ENCODE data around the gene CPSF4L. TPM values are rescaled to one million over a fixed set of nuclear protein-coding genes. Genes with fewer than 3 reads are reported as not detected.
A peak's percentile ranks its signal among the peaks of the same experiment; 100 is the strongest.

The CPSF4L gene
- total and polyA plus RNA-seq, 2 of the 13 experiments (the other 11 are each of a cell fraction or from before 2014, with no cell fraction given) = 0.73 to 1.6 TPM

DNA sequence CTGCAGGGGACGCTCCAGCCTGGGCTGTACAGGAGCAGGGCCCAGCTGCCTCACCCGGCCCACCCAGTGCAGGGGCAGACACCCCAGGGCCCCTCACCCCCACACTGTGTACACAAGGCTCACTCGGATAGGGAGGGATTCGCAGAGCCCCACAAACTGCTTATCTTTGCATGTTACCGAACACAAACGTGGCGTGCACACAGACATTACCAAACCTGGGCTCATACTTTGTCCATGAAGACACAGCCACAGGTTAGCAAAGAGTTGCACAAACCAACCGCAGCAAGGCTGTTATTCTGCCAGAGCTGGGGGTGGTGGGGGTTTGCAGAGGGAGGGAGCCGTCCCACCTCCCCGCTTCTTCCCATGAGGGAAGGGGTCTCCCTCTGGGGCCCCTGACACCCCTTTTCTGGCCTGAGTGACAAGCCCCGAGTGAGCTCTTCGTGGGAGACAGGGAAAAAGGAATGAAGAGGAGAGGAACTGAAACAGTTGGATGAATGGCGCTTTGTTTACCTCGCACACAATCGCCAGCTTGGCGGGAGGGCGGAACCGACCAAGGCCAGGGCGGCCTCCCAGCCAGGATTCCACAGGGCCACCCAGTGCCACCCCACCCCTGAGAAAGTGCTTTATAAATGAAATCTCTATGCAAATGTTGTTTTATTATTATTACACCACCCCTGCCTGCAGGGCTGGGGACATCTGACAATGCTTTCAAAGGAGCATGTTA, 434 bp upstream of the CPSF4L start (continued):
- 0 out of 2 replicates have a peak, but pooled peaks have one; percentile 40 for TF ChIP-seq REL (CRISPR knock-in tag; conservative IDR thresholded peaks at IDR 0.05)
- TF ChIP-seq MIER3 (CRISPR knock-in tag; IDR thresholded peaks at IDR 0.05; ENCODE audit: borderline replicate concordance) = peak; percentile 66; the same call in 1 of the 2 replicates
- TF ChIP-seq EP300 (IDR thresholded peaks at IDR 0.05; ENCODE audit: low read depth in 2 of 2, low read length in 2 of 2) = peak; percentile 62 to 73; a peak in 2 of 4 replicates
- peak; percentile 67; the same call in 1 of the 2 replicates for TF ChIP-seq EP300 (CRISPR knock-in tag; IDR thresholded peaks at IDR 0.05; ENCODE audit: borderline replicate concordance)
- TF ChIP-seq MNT (IDR thresholded peaks at IDR 0.05) = peak; percentile 18; the same call in 1 of the 2 replicates
- TF ChIP-seq ZNF343 (CRISPR knock-in tag; IDR thresholded peaks at IDR 0.05) = peak; percentile 57; the same call in 1 of the 2 replicates
- TF ChIP-seq ZNF543 (CRISPR knock-in tag; IDR thresholded peaks at IDR 0.05) = peak; percentile 78
- no peak for TF ChIP-seq GRHL1 (CRISPR knock-in tag; conservative IDR thresholded peaks at IDR 0.05)
- TF ChIP-seq KLF9 (CRISPR knock-in tag; IDR thresholded peaks at IDR 0.05; ENCODE audit: low read depth) = no peak
- TF ChIP-seq, protein P1, sequence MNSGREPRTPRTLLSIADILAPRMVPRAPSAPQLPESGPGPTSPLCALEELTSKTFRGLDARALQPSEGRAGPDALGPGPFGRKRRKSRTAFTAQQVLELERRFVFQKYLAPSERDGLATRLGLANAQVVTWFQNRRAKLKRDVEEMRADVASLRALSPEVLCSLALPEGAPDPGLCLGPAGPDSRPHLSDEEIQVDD (CRISPR knock-in tag; IDR thresholded peaks at IDR 0.05; ENCODE audit: borderline replicate concordance) = no peak
- TF ChIP-seq, protein P2, sequence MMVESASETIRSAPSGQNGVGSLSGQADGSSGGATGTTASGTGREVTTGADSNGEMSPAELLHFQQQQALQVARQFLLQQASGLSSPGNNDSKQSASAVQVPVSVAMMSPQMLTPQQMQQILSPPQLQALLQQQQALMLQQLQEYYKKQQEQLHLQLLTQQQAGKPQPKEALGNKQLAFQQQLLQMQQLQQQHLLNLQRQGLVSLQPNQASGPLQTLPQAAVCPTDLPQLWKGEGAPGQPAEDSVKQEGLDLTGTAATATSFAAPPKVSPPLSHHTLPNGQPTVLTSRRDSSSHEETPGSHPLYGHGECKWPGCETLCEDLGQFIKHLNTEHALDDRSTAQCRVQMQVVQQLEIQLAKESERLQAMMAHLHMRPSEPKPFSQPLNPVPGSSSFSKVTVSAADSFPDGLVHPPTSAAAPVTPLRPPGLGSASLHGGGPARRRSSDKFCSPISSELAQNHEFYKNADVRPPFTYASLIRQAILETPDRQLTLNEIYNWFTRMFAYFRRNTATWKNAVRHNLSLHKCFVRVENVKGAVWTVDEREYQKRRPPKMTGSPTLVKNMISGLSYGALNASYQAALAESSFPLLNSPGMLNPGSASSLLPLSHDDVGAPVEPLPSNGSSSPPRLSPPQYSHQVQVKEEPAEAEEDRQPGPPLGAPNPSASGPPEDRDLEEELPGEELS (CRISPR knock-in tag; IDR thresholded peaks at IDR 0.05) = peak; percentile 83
- peak; percentile 27; the same call in 1 of the 2 replicates for TF ChIP-seq GPN1 (CRISPR knock-in tag; IDR thresholded peaks at IDR 0.05; ENCODE audit: borderline replicate concordance)
- peak; percentile 99 for TF ChIP-seq ZBTB7B (CRISPR knock-in tag; IDR thresholded peaks at IDR 0.05)
- no peak for TF ChIP-seq NFYC (CRISPR knock-in tag; IDR thresholded peaks at IDR 0.05)
- no peak; the same call in 1 of the 2 replicates for TF ChIP-seq ZNF253 (CRISPR knock-in tag; IDR thresholded peaks at IDR 0.05; ENCODE audit: borderline replicate concordance)
- no peak for TF ChIP-seq BCLAF1 (IDR thresholded peaks at IDR 0.05)
- peak; percentile 18; the same call in 1 of the 2 replicates for TF ChIP-seq ZNF510 (CRISPR knock-in tag; IDR thresholded peaks at IDR 0.05; ENCODE audit: low read depth)
- no peak for TF ChIP-seq MIER2 (CRISPR knock-in tag; IDR thresholded peaks at IDR 0.05)
- peak; percentile 45; the same call in 1 of the 2 replicates for TF ChIP-seq THAP11 (CRISPR knock-in tag; IDR thresholded peaks at IDR 0.05)
- TF ChIP-seq NFATC3 (CRISPR knock-in tag; IDR thresholded peaks at IDR 0.05) = peak; percentile 91
- peak; percentile 93 for TF ChIP-seq PHF21A (CRISPR knock-in tag; IDR thresholded peaks at IDR 0.05)

All from HepG2 (cell line).